PC-9 (cell line): ENCODE results near the gene HOXB3. TPM values are rescaled to one million over a fixed set of nuclear protein-coding genes. Genes with fewer than 3 reads are reported as not detected.

Source experiments
- BruUV-seq: library from RNA; stranded (reverse); fragments of 400-500 nt; replicated peaks from 2 replicates; lab custom pipeline; 2021; lab: Mats Ljungman, UMichigan
- CTCF ChIA-PET: fragments of 300-600 bp; sonication (Branson Sonifier 250); formaldehyde crosslinking; loops from one replicate; lab custom pipeline; 2022; ENCODE audit warnings: antibody characterized with exemption; lab: Charles Lee
- POLR2A ChIA-PET: fragments of 300-600 bp; sonication (Branson Sonifier 250); formaldehyde crosslinking; loops from one replicate; lab custom pipeline; 2022; ENCODE audit warnings: antibody characterized with exemption; ENCODE audit not compliant: unreplicated experiment; lab: Charles Lee
- DNase-seq, 2 experiments: peaks; one replicate each; pipeline versions ENCODE4 v3.0.0 to v3.0.0-alpha.2; 2015 to 2022; ENCODE audit warnings: mixed read lengths in 1 of 2
- H2AFZ ChIP-seq: fragments of 200-600 bp; sonication (generic); 2 replicates; pipeline ENCODE4 v1.8.1; 2017; ENCODE audit warnings: antibody characterized with exemption
- H3F3A ChIP-seq: fragments of 200-600 bp; sonication (generic); 2 replicates; pipeline ENCODE4 v1.8.1; 2017; ENCODE audit warnings: antibody characterized with exemption, mild to moderate bottlenecking, low read depth; ENCODE audit not compliant: insufficient read depth
- H3K27ac ChIP-seq: fragments of 200-600 bp; sonication (generic); 2 replicates; pipeline ENCODE4 v1.6.1; 2016; ENCODE audit warnings: mixed run types
- H3K27me3 ChIP-seq: fragments of 200-600 bp; sonication (generic); 2 replicates; pipeline ENCODE4 v1.6.1; 2016; ENCODE audit warnings: low read depth, mixed run types; ENCODE audit not compliant: insufficient read depth
- H3K36me3 ChIP-seq: fragments of 200-600 bp; sonication (generic); 2 replicates; pipeline ENCODE4 v1.6.1; 2016; ENCODE audit warnings: low read depth, mixed run types
- H3K4me1 ChIP-seq: fragments of 200-600 bp; sonication (generic); replicated peaks from 2 replicates; pipeline ENCODE4 v1.6.1; 2016; ENCODE audit warnings: mixed run types; ENCODE audit not compliant: insufficient read depth
- H3K4me2 ChIP-seq: fragments of 200-600 bp; sonication (generic); 2 replicates; pipeline ENCODE4 v1.6.1; 2017; ENCODE audit warnings: mixed run types
- H3K4me3 ChIP-seq: fragments of 200-600 bp; sonication (generic); 2 replicates; pipeline ENCODE4 v1.6.1; 2016; ENCODE audit warnings: mixed run types
- H3K79me2 ChIP-seq: fragments of 200-600 bp; sonication (generic); 2 replicates; pipeline ENCODE4 v1.6.1; 2017; ENCODE audit warnings: low read depth, mixed run types
- H3K9me2 ChIP-seq: fragments of 200-600 bp; sonication (generic); 2 replicates; pipeline ENCODE4 v1.8.1; 2017; ENCODE audit warnings: mild to moderate bottlenecking; ENCODE audit not compliant: insufficient read depth
- H3K9me3 ChIP-seq: fragments of 200-600 bp; sonication (generic); 2 replicates; pipeline ENCODE4 v1.8.1; 2016; ENCODE audit warnings: low read depth; ENCODE audit not compliant: insufficient read depth
- H4K20me1 ChIP-seq: fragments of 200-600 bp; sonication (generic); 2 replicates; pipeline ENCODE4 v1.8.1; 2017; ENCODE audit not compliant: insufficient read depth
- EZH2 ChIP-seq: fragments of 200-600 bp; sonication (generic); IDR thresholded peaks from 2 replicates; pipeline ENCODE4 v1.8.0; 2017; ENCODE audit warnings: antibody characterized with exemption, low read depth
- intact Hi-C: fragments of 100-400 bp; cut with micrococcal nuclease; formaldehyde crosslinking; loops from one replicate; pipeline ENCODE4 v1.10.0; 2022; ENCODE audit not compliant: unreplicated experiment
- total RNA-seq: library from RNA; stranded (reverse); gene quantifications from 2 replicates; pipeline ENCODE4 v1.2.3, GENCODE V29; 2021
- TF ChIP-seq, protein P1 (sequence below): fragments of 200-600 bp; sonication (generic); conservative IDR thresholded peaks from 2 replicates; pipeline ENCODE4 v1.6.1; 2017; ENCODE audit warnings: mixed run types, antibody characterized with exemption, mild to moderate bottlenecking, moderate library complexity

Gene HOXB3
- total RNA-seq, 1 experiment from 2014 or later = 19.1 TPM

DNA sequence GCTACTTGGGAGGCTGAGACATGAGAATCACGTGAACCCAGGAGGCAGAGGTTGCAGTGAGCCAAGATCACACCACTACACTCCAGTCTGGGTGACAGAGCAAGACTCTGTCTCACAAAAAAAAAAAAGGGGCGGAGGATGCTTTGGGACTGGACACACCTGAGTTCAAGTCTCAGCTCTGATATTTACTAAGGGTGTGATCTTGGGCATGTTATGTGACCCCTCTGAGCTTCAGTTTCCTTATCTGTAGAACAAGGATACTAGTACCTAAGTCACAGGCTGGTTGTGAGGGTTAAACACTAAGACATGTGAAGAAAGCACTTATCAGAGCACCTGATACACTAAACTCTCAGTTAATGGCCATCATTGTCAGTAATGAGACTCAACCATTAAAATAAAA, 85.1 kb downstream of the HOXB3 start:
- intact Hi-C loops = no loop called here
- Histone ChIP-seq H4K20me1 (no peaks in the 10 kb centered on the region), H3K27me3 (no peaks in the 10 kb centered on the region), H3K4me1 (peaks cover 49% of the 10 kb centered on the region), H3K9me3 (no peaks in the 10 kb centered on the region), H3K9me2 (no peaks in the 10 kb centered on the region), H3K27ac (peak overlapping the region; percentile 43), H3F3A (peaks cover 25% of the 10 kb centered on the region), H3K4me3 (no peak overlapping the region), H3K79me2 (no peaks in the 10 kb centered on the region), H3K4me2 (peak overlapping the region; percentile 49), H2AFZ (no peak overlapping the region), H3K36me3 (no peaks in the 10 kb centered on the region)
- no TSS peak for BruUV-seq
- ChIA-PET POLR2A (interaction anchor here (0.6 kb wide), 1 partner anchor 19 kb away, joined by 3 read pairs; no protein-coding TSS in a partner anchor), CTCF (interaction anchor here (0.7 kb wide), 1 partner anchor 20 kb away, joined by 7 read pairs; no protein-coding TSS in a partner anchor)
- no peak for TF ChIP-seq EZH2
- TF ChIP-seq, protein P1, sequence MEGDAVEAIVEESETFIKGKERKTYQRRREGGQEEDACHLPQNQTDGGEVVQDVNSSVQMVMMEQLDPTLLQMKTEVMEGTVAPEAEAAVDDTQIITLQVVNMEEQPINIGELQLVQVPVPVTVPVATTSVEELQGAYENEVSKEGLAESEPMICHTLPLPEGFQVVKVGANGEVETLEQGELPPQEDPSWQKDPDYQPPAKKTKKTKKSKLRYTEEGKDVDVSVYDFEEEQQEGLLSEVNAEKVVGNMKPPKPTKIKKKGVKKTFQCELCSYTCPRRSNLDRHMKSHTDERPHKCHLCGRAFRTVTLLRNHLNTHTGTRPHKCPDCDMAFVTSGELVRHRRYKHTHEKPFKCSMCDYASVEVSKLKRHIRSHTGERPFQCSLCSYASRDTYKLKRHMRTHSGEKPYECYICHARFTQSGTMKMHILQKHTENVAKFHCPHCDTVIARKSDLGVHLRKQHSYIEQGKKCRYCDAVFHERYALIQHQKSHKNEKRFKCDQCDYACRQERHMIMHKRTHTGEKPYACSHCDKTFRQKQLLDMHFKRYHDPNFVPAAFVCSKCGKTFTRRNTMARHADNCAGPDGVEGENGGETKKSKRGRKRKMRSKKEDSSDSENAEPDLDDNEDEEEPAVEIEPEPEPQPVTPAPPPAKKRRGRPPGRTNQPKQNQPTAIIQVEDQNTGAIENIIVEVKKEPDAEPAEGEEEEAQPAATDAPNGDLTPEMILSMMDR = no peak
- peak in 1 of 2 experiments; percentile 62 for DNase-seq

DNA sequence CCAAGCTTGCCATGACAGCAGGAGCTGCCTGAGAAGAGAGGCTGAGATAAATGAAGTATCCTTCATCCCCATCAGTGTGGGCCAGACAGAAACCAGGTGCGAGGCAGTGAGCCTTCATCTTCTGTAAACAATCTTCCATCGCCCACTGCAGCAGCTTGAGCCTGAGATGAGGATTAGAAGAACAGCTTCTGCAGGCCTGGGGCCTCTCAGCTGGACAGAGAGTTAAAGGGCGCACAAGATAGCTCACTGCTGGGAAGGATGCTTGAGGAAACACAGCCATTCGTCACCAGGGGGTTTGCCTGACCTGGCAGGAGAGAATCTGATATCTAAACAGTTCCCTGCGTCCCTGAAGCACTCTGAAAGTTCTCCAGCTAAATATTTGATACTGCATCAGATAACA, 86.3 kb downstream of the HOXB3 start:
- no peaks in the 10 kb centered on the region for H3K79me2 ChIP-seq
- BruUV-seq = no TSS peak
- peaks cover 61% of the 10 kb centered on the region for H3K4me1 ChIP-seq
- DNase-seq = no peak
- no peaks in the 10 kb centered on the region for H3K9me3 ChIP-seq
- CTCF ChIA-PET = no interaction called here
- no peaks in the 10 kb centered on the region for H3K27me3 ChIP-seq
- no peaks in the 10 kb centered on the region for H4K20me1 ChIP-seq
- peaks cover 37% of the 10 kb centered on the region for H3F3A ChIP-seq
- POLR2A ChIA-PET = no interaction called here
- no peak for TF ChIP-seq EZH2
- TF ChIP-seq, protein P1 = no peak
- no peak overlapping the region for H3K4me2 ChIP-seq
- no peak overlapping the region for H2AFZ ChIP-seq
- intact Hi-C loops = no loop called here
- no peaks in the 10 kb centered on the region for H3K36me3 ChIP-seq
- no peaks in the 10 kb centered on the region for H3K9me2 ChIP-seq
- no peak overlapping the region for H3K27ac ChIP-seq
- H3K4me3 ChIP-seq = no peak overlapping the region

DNA sequence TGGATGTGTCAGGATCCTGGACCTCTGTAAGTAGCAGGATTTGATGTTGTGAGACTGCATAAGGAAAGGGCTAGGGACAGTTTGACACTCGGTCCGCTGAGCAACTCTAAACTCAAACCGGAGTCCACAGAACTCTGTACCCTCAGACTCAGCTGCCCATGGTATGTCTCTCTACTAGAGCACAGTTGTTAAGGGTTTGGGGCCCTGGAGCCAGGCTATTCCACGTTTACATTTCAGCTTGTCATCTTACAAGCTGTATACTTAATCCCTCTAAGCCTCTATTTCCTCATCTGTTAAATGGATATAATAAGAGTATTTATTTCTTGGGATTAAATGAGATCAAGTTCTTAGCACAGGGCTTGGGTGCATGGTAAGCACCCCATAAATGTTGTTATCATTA, 87.1 kb downstream of the HOXB3 start:
- Histone ChIP-seq H3K9me3 (no peaks in the 10 kb centered on the region), H3K27me3 (no peaks in the 10 kb centered on the region), H2AFZ (no peak overlapping the region), H3K79me2 (no peaks in the 10 kb centered on the region), H3K4me2 (no peak overlapping the region), H3F3A (peaks cover 46% of the 10 kb centered on the region), H3K27ac (no peak overlapping the region), H3K4me3 (no peak overlapping the region), H3K4me1 (peaks cover 69% of the 10 kb centered on the region), H4K20me1 (no peaks in the 10 kb centered on the region), H3K9me2 (no peaks in the 10 kb centered on the region), H3K36me3 (no peaks in the 10 kb centered on the region)
- POLR2A ChIA-PET = no interaction called here
- DNase-seq = no peak
- TF ChIP-seq, protein P1 = no peak
- no peak for TF ChIP-seq EZH2
- intact Hi-C loops = no loop called here
- BruUV-seq = no TSS peak
- CTCF ChIA-PET = no interaction called here
